Left ventricle myocardium inferior (tissue), 1 donor: ENCODE measurements around the gene RIPK4. TPM values are rescaled to one million over a fixed set of nuclear protein-coding genes. Genes with fewer than 3 reads are reported as not detected.
"Not testable (repeated sequence)": the region's sequence is repeated elsewhere in the genome, so short reads cannot be mapped to it uniquely, and the experiment has no call there.

Experiments
- DNase-seq: peaks from one replicate; pipeline ENCODE4 v3.0.0-alpha.2; 2020
- H3K27ac ChIP-seq: fragments of 200-600 bp; replicated peaks from 2 replicates; pipeline ENCODE4 v1.8.0; 2021
- H3K27me3 ChIP-seq: fragments of 200-600 bp; 2 replicates; pipeline ENCODE4 v1.8.0; 2021; ENCODE audit warnings: low read depth
- H3K36me3 ChIP-seq: fragments of 200-600 bp; 2 replicates; pipeline ENCODE4 v1.8.0; 2021
- H3K4me1 ChIP-seq: fragments of 200-600 bp; 2 replicates; pipeline ENCODE4 v1.8.0; 2021
- H3K4me3 ChIP-seq: fragments of 200-600 bp; 2 replicates; pipeline ENCODE4 v1.8.0; 2021; ENCODE audit warnings: mild to moderate bottlenecking, moderate library complexity
- H3K9me3 ChIP-seq: fragments of 200-600 bp; replicated peaks from 2 replicates; pipeline ENCODE4 v1.8.0; 2021
- CTCF ChIP-seq: fragments of 200-600 bp; IDR thresholded peaks from 2 replicates; pipeline ENCODE4 v1.8.0; 2021; ENCODE audit warnings: antibody characterized with exemption, mild to moderate bottlenecking, borderline replicate concordance
- intact Hi-C: fragments of 100-400 bp; cut with micrococcal nuclease; formaldehyde crosslinking; loops from one replicate; pipeline ENCODE4 v1.11.0; 2022
- total RNA-seq: library from RNA; stranded (reverse); fragmentation: NEBNext Ultra II Directional; extraction: Animal tissue kit (Norgen Biotek cat#: 25700); gene quantifications from one replicate; pipeline ENCODE4 v1.2.1, GENCODE V29; 2021
- donor health status: DM: no; HTN: yes; CAD: no; lungs with severe emphysema.

Gene RIPK4
- total RNA-seq, 1 donor from 2014 or later = 0.11 TPM

- Histone ChIP-seq H3K4me3 (no peak overlapping the region), H3K4me1 (no peaks in the 10 kb centered on the region), H3K27me3 (peaks cover 90% of the 10 kb centered on the region), H3K27ac (no peak overlapping the region), H3K9me3 (no peaks in the 10 kb centered on the region), H3K36me3 (no peaks in the 10 kb centered on the region)
- intact Hi-C loops = no loop called here
- TF ChIP-seq CTCF = no peak
- DNase-seq = no peak
Measured at GRCh38 chr21:41719691-41720090, 47.2 kb downstream of the RIPK4 start.

- Histone ChIP-seq H3K27me3 (peaks cover 91% of the 10 kb centered on the region), H3K4me1 (no peaks in the 10 kb centered on the region)
Measured at GRCh38 chr21:41717573-41718330, 49.1 kb downstream of the RIPK4 start.

DNA sequence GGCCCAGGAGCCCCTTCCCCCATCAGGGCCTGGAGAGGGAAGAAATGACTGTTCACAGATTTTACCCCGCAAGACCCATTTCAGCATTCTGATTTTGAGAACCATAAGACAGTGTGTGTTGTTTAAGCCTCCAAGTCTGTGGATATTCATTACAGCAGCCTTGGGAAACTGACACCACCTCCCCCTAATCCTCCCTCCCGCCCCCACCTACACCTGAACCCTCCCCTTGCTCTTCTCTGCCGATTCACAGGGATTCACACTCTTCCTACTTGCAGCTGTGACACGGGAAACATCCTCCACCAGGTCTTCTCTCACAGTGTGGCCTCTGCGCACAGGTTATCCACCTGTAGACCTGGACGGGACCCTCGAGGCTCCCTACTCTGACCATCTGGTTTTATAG is 50.1 kb downstream of the RIPK4 start:
- no peak for TF ChIP-seq CTCF
- DNase-seq = no peak
- Histone ChIP-seq H3K27ac (no peak overlapping the region), H3K4me3 (no peak overlapping the region), H3K9me3 (no peaks in the 10 kb centered on the region), H3K27me3 (peaks cover 91% of the 10 kb centered on the region), H3K4me1 (no peaks in the 10 kb centered on the region), H3K36me3 (no peaks in the 10 kb centered on the region)
- intact Hi-C loops = no loop called here

More at GRCh38 chr21:41717573-41718330, 49.1 kb downstream of the RIPK4 start:
- Histone ChIP-seq H3K27ac (no peak overlapping the region), H3K36me3 (no peaks in the 10 kb centered on the region), H3K9me3 (no peaks in the 10 kb centered on the region), H3K4me3 (no peak overlapping the region)
- TF ChIP-seq CTCF = no peak
- intact Hi-C loops = no loop called here
- DNase-seq = no peak

GRCh38 chr21:41715649-41716281 is 51.1 kb downstream of the RIPK4 start:
- peaks cover 93% of the 10 kb centered on the region for H3K27me3 ChIP-seq

GRCh38 chr21:41714299-41714865 is 52.5 kb downstream of the RIPK4 start:
- intact Hi-C loops, H3K4me3 ChIP-seq: not testable (repeated sequence)
- H3K27me3 ChIP-seq = peaks cover 95% of the 10 kb centered on the region

More at GRCh38 chr21:41715649-41716281, 51.1 kb downstream of the RIPK4 start:
- Histone ChIP-seq H3K27ac (no peak overlapping the region), H3K9me3 (no peaks in the 10 kb centered on the region), H3K4me3 (no peak overlapping the region), H3K36me3 (no peaks in the 10 kb centered on the region), H3K4me1 (no peaks in the 10 kb centered on the region)
- no peak for DNase-seq
- no peak for TF ChIP-seq CTCF
- intact Hi-C loops = no loop called here

More at GRCh38 chr21:41714299-41714865, 52.5 kb downstream of the RIPK4 start:
- H3K4me1 ChIP-seq, H3K27ac ChIP-seq, H3K36me3 ChIP-seq, H3K9me3 ChIP-seq, DNase-seq: not testable (repeated sequence)
